ENCODE data around the gene TET1. TPM values are rescaled to one million over a fixed set of nuclear protein-coding genes. Genes with fewer than 3 reads are reported as not detected.

TET1 gene
- polyA plus RNA-seq, 4 donors = 8.8 to 11.0 (median 10.0) TPM

Other genes with a start within 250 kb of the TET1 start
- 100 to 1,000 TPM; 273 to 431 (median 371) TPM for gene HNRNPH3, start 228.3 kb upstream of the TET1 start, polyA plus RNA-seq (ENCODE audit: insufficient read length in 4 of 4)
- gene PBLD, start 227.4 kb upstream of the TET1 start, polyA plus RNA-seq (ENCODE audit: insufficient read length in 4 of 4) = 100 to 1,000 TPM in 1 of 4 donors, 10 to 100 TPM in 3; 46.7 to 118 (median 79.2) TPM
- 10 to 100 TPM; 23.7 to 43.6 (median 30.9) TPM for gene RUFY2, start 153.1 kb upstream of the TET1 start, polyA plus RNA-seq (ENCODE audit: insufficient read length in 4 of 4)
- gene DNA2, start 88.4 kb upstream of the TET1 start, polyA plus RNA-seq (ENCODE audit: insufficient read length in 4 of 4) = 10 to 100 TPM in 3 of 4 donors, 1 to 10 TPM in 1; 10.0 to 18.1 (median 11.9) TPM
- gene SLC25A16, start 32.8 kb upstream of the TET1 start, polyA plus RNA-seq (ENCODE audit: insufficient read length in 4 of 4) = 10 to 100 TPM; 14.3 to 25.3 (median 17.6) TPM
- gene CCAR1, start 160.9 kb downstream of the TET1 start, polyA plus RNA-seq (ENCODE audit: insufficient read length in 4 of 4) = 100 to 1,000 TPM; 127 to 238 (median 180) TPM

Measured in left renal cortex interstitium (tissue), 4 donors.